ENCODE results near the gene BANF1.

DNA sequence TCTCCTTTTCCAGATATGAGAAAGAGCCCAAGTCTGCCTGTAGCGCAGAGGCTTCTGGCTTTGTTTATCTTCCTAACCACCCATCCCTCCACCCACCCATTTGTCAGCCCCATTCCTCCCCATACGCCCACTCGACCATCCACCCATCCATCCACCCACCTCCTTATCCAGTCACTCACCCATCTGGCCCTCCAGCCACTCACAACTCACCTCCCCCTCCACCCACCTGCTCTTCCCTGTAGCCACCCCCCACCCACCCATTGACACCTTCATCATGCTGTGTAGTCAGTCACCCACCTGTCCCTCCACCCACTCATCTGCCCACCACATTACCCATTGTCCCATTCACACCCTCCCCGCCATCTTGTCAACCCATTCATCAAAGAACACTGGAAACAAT lies 15.0 kb downstream of the BANF1 start:
- no peak for TF ChIP-seq EZH2 (IDR thresholded peaks at IDR 0.05; ENCODE audit: borderline replicate concordance, control insufficient read depth, low read depth, low read length)
- no peak for TF ChIP-seq EP300 (IDR thresholded peaks at IDR 0.05; ENCODE audit: borderline replicate concordance in 1 of 2, control insufficient read depth in 1 of 2, low read depth in 2 of 2, low read length in 2 of 2)
- no peak for TF ChIP-seq POLR2AphosphoS5 (IDR thresholded peaks at IDR 0.05; ENCODE audit: low read length)
